Spleen (tissue), 13 donors: ENCODE data around the gene CARTPT. TPM values are rescaled to one million over a fixed set of nuclear protein-coding genes. Genes with fewer than 3 reads are reported as not detected.

ENCODE experiments used
- DNase-seq: peaks from one replicate; pipeline ENCODE4 v3.0.0-alpha.2; 2020
- H3K27ac ChIP-seq, 8 donors: fragments of 200-600 bp; sonication (generic) in 7 of 8; 1 replicate in 4 of 8; 2 replicates in 4 of 8; pipeline versions ENCODE4 v1.5.0 to v1.8.0; 2016 to 2021; ENCODE audit warnings: inconsistent platforms in 4 of 8, mild to moderate bottlenecking in 4 of 8, moderate library complexity in 1 of 8
- H3K27me3 ChIP-seq, 7 donors: fragments of 200-600 bp; sonication (generic) in 6 of 7; replicated peaks in 1 of 7; 1 replicate in 4 of 7; 2 replicates in 3 of 7; pipeline versions ENCODE4 v1.5.0 to v1.8.0; 2016 to 2021; ENCODE audit warnings: inconsistent platforms in 3 of 7, mild to moderate bottlenecking in 1 of 7
- H3K36me3 ChIP-seq, 6 donors: fragments of 200-600 bp; sonication (generic) in 5 of 6; 1 replicate in 4 of 6; 2 replicates in 2 of 6; pipeline versions ENCODE4 v1.5.0 to v1.8.0; 2016 to 2021; ENCODE audit warnings: inconsistent platforms in 2 of 6
- H3K4me1 ChIP-seq, 6 donors: fragments of 200-600 bp; sonication (generic) in 5 of 6; 1 replicate in 3 of 6; 2 replicates in 3 of 6; pipeline versions ENCODE4 v1.5.0 to v1.8.0; 2016 to 2021; ENCODE audit warnings: inconsistent platforms in 3 of 6
- H3K4me3 ChIP-seq, 8 donors: fragments of 200-600 bp; sonication (generic) in 7 of 8; 1 replicate in 4 of 8; 2 replicates in 4 of 8; pipeline versions ENCODE4 v1.5.0 to v1.8.0; 2016 to 2021; ENCODE audit warnings: inconsistent platforms in 4 of 8, mild to moderate bottlenecking in 4 of 8, moderate library complexity in 2 of 8
- H3K9me3 ChIP-seq, 8 donors: fragments of 200-600 bp; sonication (generic) in 7 of 8; 1 replicate in 4 of 8; 2 replicates in 4 of 8; pipeline versions ENCODE4 v1.5.0 to v1.8.0; 2016 to 2021; ENCODE audit warnings: inconsistent platforms in 4 of 8
- POLR2A ChIP-seq, 3 donors: fragments of 450-650 bp; IDR thresholded peaks; one replicate each; pipeline ENCODE4 v1.5.1; 2017; ENCODE audit warnings: antibody characterized with exemption in 3 of 3, mild to moderate bottlenecking in 1 of 3
- POLR2AphosphoS5 ChIP-seq, 3 donors: sonication (generic); formaldehyde crosslinking; IDR thresholded peaks; one replicate each; pipeline ENCODE4 v1.5.1; 2017; ENCODE audit warnings: antibody characterized with exemption in 3 of 3
- WGBS, 5 donors: extraction: QIAGEN DNeasy Blood & Tissue Kit in 3 of 5; methylation state at CpG; one replicate each; pipeline versions ENCODE4 v1.1.5 to v1.1.7; 2013 to 2018; 5-methylcytosine and 5-hydroxymethylcytosine counted together
- intact Hi-C: fragments of 100-400 bp; cut with DNase I; formaldehyde crosslinking; loops from one replicate; pipeline ENCODE4 v1.15.0; 2023; ENCODE audit warnings: low total_unique reads
- long read RNA-seq, 2 donors: transcript quantifications; one replicate each; lab custom pipeline, GENCODE V29; 2026
- polyA plus RNA-seq, 3 donors: library from polyadenylated mRNA; stranded (reverse); fragments of 200-250 nt; gene quantifications; one replicate each; pipeline ENCODE4 v1.2.1, GENCODE V29; 2013
- total RNA-seq, 7 donors: library from RNA; depleted of rRNA in 3 of 7; stranded (reverse); fragments of >200 nt in 3 of 7; fragmentation: NEBNext Ultra II Directional in 4 of 7; extraction: Animal tissue kit (Norgen Biotek cat#: 25700) in 4 of 7; gene quantifications; one replicate each; pipeline versions ENCODE4 v1.1.0 to v1.2.1, GENCODE V29; 2016 to 2021
- TF ChIP-seq, protein P1 (sequence below), 11 experiments: fragments of 200-600 bp in 7 of 11; fragments of 450-650 bp in 4 of 11; sonication (generic) in 4 of 11; IDR thresholded peaks in 8 of 11; conservative IDR thresholded peaks in 3 of 11; 1 replicate in 7 of 11; 2 replicates in 4 of 11; pipeline versions ENCODE4 v1.4.0 to v1.8.0; 2016 to 2021; ENCODE audit warnings: antibody characterized with exemption in 11 of 11, inconsistent platforms in 4 of 11, mild to moderate bottlenecking in 1 of 11
- donor health status: healthy with polysubstance abuse.
- donor health status: DM: no; HTN: no; CAD: no; lungs with moderate emphysema.
- donor health status: DM: no; HTN: no; CAD: no.
- donor health status: Bipolar disorder and iron deficiency.
- donor health status: healthy.
- donor health status: DM: no; HTN: no; CAD: no.
- donor health status: DM: yes; HTN: yes; CAD: no.

CARTPT gene
- total RNA-seq (not detected), polyA plus RNA-seq (not detected)
- long read RNA-seq, donor 1, result 0 reads
- long read RNA-seq, donor 2, result 0 reads

- intact Hi-C loops, result no loop called here
- no peak within 1 kb of the TSS for H3K4me3 ChIP-seq
- no peak within 1 kb of the TSS for H3K27ac ChIP-seq
- no peaks in the 10 kb centered on the region for H3K36me3 ChIP-seq
- no peak for DNase-seq
- H3K27me3 ChIP-seq, result peaks cover 0 to 90% (median 26%) of the 10 kb centered on the region in 7 donors
- H3K4me1 ChIP-seq, result peaks cover 0 to 2% (median 0%) of the 10 kb centered on the region in 6 donors
- TF ChIP-seq POLR2AphosphoS5 (IDR thresholded peaks at IDR 0.05) (no peak), POLR2A (IDR thresholded peaks at IDR 0.05) (no peak)
- TF ChIP-seq, protein P1, sequence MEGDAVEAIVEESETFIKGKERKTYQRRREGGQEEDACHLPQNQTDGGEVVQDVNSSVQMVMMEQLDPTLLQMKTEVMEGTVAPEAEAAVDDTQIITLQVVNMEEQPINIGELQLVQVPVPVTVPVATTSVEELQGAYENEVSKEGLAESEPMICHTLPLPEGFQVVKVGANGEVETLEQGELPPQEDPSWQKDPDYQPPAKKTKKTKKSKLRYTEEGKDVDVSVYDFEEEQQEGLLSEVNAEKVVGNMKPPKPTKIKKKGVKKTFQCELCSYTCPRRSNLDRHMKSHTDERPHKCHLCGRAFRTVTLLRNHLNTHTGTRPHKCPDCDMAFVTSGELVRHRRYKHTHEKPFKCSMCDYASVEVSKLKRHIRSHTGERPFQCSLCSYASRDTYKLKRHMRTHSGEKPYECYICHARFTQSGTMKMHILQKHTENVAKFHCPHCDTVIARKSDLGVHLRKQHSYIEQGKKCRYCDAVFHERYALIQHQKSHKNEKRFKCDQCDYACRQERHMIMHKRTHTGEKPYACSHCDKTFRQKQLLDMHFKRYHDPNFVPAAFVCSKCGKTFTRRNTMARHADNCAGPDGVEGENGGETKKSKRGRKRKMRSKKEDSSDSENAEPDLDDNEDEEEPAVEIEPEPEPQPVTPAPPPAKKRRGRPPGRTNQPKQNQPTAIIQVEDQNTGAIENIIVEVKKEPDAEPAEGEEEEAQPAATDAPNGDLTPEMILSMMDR (IDR thresholded peaks at IDR 0.05 in 8 of 11, conservative IDR thresholded peaks at IDR 0.05 in 3 of 11), result no peak
- peaks cover 0 to 4% (median 0%) of the 10 kb centered on the region in 8 donors for H3K9me3 ChIP-seq
- WGBS, 5 donors, result 11 to 18% (median 12%) methylated on average over 58 to 65 of the region's 65 CpGs
These were observed at the start of gene CARTPT for GRCh38 chr5:71719063-71719964. Gene CARTPT, plus strand, starts transcription at chr5:71719275. Its CDS starts 19 bp downstream, at chr5:71719294.

DNA sequence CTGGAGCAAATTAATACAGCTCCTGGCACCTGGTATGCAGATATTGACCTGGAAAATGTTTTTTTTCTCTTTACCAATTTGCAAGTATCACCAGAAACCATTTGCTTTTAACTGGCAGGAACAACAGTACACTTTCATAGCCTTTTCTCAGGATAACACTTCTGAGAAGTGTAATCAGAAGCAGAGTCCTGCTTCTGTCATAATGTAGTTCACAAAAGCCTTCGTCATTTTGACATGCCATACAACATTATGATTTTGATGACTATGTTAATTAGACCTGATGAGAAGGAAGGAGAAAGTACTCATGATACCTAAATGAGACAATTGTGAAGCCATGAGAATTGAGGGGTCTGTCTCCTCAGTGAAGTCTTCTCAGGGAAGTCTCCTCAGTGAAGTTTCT, 41.1 kb upstream of the CARTPT start:
- Histone ChIP-seq H3K9me3 (no peaks in the 10 kb centered on the region), H3K36me3 (no peaks in the 10 kb centered on the region), H3K4me3 (no peak overlapping the region), H3K27ac (no peak overlapping the region), H3K27me3 (peaks cover 0 to 27% (median 0%) of the 10 kb centered on the region in 7 donors), H3K4me1 (no peaks in the 10 kb centered on the region)
- intact Hi-C loops, result no loop called here
- no peak for DNase-seq
- no peak for TF ChIP-seq POLR2A (IDR thresholded peaks at IDR 0.05)
- TF ChIP-seq, protein P1 (IDR thresholded peaks at IDR 0.05 in 8 of 11, conservative IDR thresholded peaks at IDR 0.05 in 3 of 11), result no peak
- TF ChIP-seq POLR2AphosphoS5 (IDR thresholded peaks at IDR 0.05), result no peak
- WGBS, 5 donors, result 84 to 100% (median 89%) methylated on average over 1 of the region's 1 CpG

GRCh38 chr5:71679714-71680113, 39.4 kb upstream of the CARTPT start:
- Histone ChIP-seq H3K4me1 (no peaks in the 10 kb centered on the region), H3K27ac (no peak overlapping the region), H3K36me3 (no peaks in the 10 kb centered on the region), H3K9me3 (peaks cover 0 to 13% (median 3%) of the 10 kb centered on the region in 8 donors), H3K4me3 (no peak overlapping the region), H3K27me3 (peaks cover 0 to 37% (median 0%) of the 10 kb centered on the region in 7 donors)
- intact Hi-C loops, result no loop called here
- WGBS, 5 donors, result 67 to 81% (median 74%) methylated on average over 5 of the region's 5 CpGs
- DNase-seq, result no peak
- TF ChIP-seq, protein P1 (IDR thresholded peaks at IDR 0.05 in 8 of 11, conservative IDR thresholded peaks at IDR 0.05 in 3 of 11), result no peak
- TF ChIP-seq POLR2A (IDR thresholded peaks at IDR 0.05) (no peak), POLR2AphosphoS5 (IDR thresholded peaks at IDR 0.05) (no peak)

DNA sequence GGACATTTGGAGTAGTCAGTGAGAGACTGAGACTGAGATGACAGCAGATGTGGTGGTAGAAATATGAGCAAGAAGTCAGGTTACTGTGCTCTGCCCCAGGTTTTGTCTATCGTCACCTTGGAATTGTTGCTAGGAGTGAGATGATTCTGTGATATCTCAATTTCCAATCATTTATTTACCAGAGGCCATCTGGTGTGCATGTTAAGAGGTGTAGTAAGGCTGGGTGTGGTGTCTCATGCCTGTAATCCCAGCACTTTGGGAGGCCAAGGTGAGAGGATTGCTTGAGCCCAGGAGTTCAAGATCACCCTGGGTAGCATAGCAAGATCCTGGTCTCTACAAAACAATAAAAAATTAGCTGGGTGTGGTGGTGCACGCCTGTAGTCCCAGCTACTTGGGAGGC, 38.6 kb upstream of the CARTPT start:
- Histone ChIP-seq H3K36me3 (no peaks in the 10 kb centered on the region), H3K4me1 (no peaks in the 10 kb centered on the region), H3K9me3 (peaks cover 0 to 21% (median 9%) of the 10 kb centered on the region in 8 donors), H3K27ac (no peak overlapping the region), H3K27me3 (peaks cover 0 to 37% (median 0%) of the 10 kb centered on the region in 7 donors), H3K4me3 (no peak overlapping the region)
- DNase-seq, result no peak
- WGBS, 5 donors, result 81 to 94% (median 87%) methylated on average over 2 of the region's 2 CpGs
- intact Hi-C loops, result no loop called here
- TF ChIP-seq POLR2AphosphoS5 (IDR thresholded peaks at IDR 0.05), result no peak
- no peak for TF ChIP-seq POLR2A (IDR thresholded peaks at IDR 0.05)
- TF ChIP-seq, protein P1 (IDR thresholded peaks at IDR 0.05 in 8 of 11, conservative IDR thresholded peaks at IDR 0.05 in 3 of 11), result no peak
